Testis (tissue), 3 donors: ENCODE measurements around the gene FBXL13. TPM values are rescaled to one million over a fixed set of nuclear protein-coding genes. Genes with fewer than 3 reads are reported as not detected.

Source experiments
- DNase-seq: peaks from one replicate; pipeline ENCODE4 v3.0.0-alpha.2; 2019
- H3K27ac ChIP-seq, 2 donors: fragments of 200-600 bp; sonication (generic); one replicate each; pipeline ENCODE4 v1.5.1; 2019
- H3K27me3 ChIP-seq: fragments of 200-600 bp; sonication (generic); one replicate; pipeline ENCODE4 v1.5.1; 2019
- H3K36me3 ChIP-seq: fragments of 200-600 bp; sonication (generic); one replicate; pipeline ENCODE4 v1.5.1; 2017; ENCODE audit warnings: low read depth; ENCODE audit errors: missing control alignments
- H3K4me1 ChIP-seq: fragments of 200-600 bp; sonication (generic); one replicate; pipeline ENCODE4 v1.5.1; 2019
- H3K4me3 ChIP-seq, 2 donors: fragments of 200-600 bp; sonication (generic); one replicate each; pipeline ENCODE4 v1.5.1; 2017 to 2019
- H3K9me3 ChIP-seq: fragments of 200-600 bp; sonication (generic); one replicate; pipeline ENCODE4 v1.5.1; 2017
- CTCF ChIP-seq, 3 experiments: fragments of 450-650 bp in 2 of 3; fragments of 200-600 bp in 1 of 3; sonication (generic) in 1 of 3; IDR thresholded peaks; one replicate each; pipeline ENCODE4 v1.5.1; 2016 to 2019; ENCODE audit warnings: antibody characterized with exemption in 3 of 3, mild to moderate bottlenecking in 2 of 3, moderate library complexity in 1 of 3
- POLR2A ChIP-seq: fragments of 450-650 bp; IDR thresholded peaks from one replicate; pipeline ENCODE4 v1.6.1; 2017; ENCODE audit warnings: antibody characterized with exemption, mild to moderate bottlenecking, moderate library complexity
- WGBS, 2 donors: methylation state at CpG; one replicate each; pipeline ENCODE4 v1.1.5; 2018; 5-methylcytosine and 5-hydroxymethylcytosine counted together
- intact Hi-C: fragments of 100-400 bp; cut with DNase I; formaldehyde crosslinking; loops from one replicate; pipeline ENCODE4 v1.15.1; 2023; ENCODE audit warnings: low total_unique reads
- polyA plus RNA-seq: library from polyadenylated mRNA; stranded (reverse); fragments of 350-450 nt; fragmentation: Illumina TruSeq; extraction: RNeasy Lipid Tissue Mini Kit (QIAGEN cat#74804); gene quantifications from one replicate; pipeline ENCODE4 v1.2.3, GENCODE V29; 2014; ENCODE audit warnings: low read depth, low replicate concordance; ENCODE audit not compliant: insufficient read depth
- total RNA-seq, 2 donors: library from RNA; depleted of rRNA; stranded (reverse); fragments of >200 nt; gene quantifications; one replicate each; pipeline ENCODE4 v1.2.3, GENCODE V29; 2016

FBXL13 gene
- total and polyA plus RNA-seq, 3 donors from 2014 or later: 21.1 to 38.8 (median 28.6) TPM

DNA sequence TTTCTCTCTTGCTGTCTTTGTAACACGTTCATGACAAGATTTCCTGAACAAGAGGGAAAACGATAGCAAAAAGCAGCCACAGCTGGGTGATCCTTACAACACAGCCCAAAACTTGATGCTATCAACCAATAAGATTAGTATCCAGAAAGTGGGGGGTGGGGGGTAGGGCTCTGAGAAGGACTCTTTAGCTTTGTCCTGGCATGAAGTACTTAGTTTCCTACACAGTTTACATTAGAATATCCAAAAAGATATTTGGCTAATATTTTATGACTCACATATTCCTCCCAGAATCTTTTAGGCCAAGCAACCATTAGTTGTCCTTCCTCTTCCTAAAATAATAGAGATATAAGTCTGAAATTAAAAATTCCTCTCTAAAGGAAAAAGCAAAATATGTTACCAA lies 184.7 kb downstream of the FBXL13 start:
- WGBS, 2 donors: 75 to 84% methylated on average over 2 of the region's 2 CpGs
- Histone ChIP-seq H3K4me1 (peaks cover 7% of the 10 kb centered on the region), H3K9me3 (no peaks in the 10 kb centered on the region), H3K27ac (no peak overlapping the region), H3K27me3 (no peaks in the 10 kb centered on the region), H3K4me3 (no peak overlapping the region), H3K36me3 (no peaks in the 10 kb centered on the region)
- no peak for DNase-seq
- no peak for TF ChIP-seq CTCF (IDR thresholded peaks at IDR 0.05)
- no peak for TF ChIP-seq POLR2A
- intact Hi-C loops: no loop called here

GRCh38 chr7:102888561-102889233 lies 185.9 kb downstream of the FBXL13 start:
- Histone ChIP-seq H3K27me3 (no peaks in the 10 kb centered on the region), H3K27ac (no peak overlapping the region), H3K4me3 (no peak overlapping the region), H3K4me1 (peaks cover 7% of the 10 kb centered on the region), H3K36me3 (no peaks in the 10 kb centered on the region), H3K9me3 (no peaks in the 10 kb centered on the region)
- no peak for TF ChIP-seq CTCF (IDR thresholded peaks at IDR 0.05)
- TF ChIP-seq POLR2A: no peak
- intact Hi-C loops: no loop called here
- WGBS, 2 donors: 86 to 89% methylated on average over 3 of the region's 3 CpGs
- no peak for DNase-seq

GRCh38 chr7:102883098-102883860 lies 191.3 kb downstream of the FBXL13 start:
- Histone ChIP-seq H3K9me3 (no peaks in the 10 kb centered on the region), H3K4me3 (no peak overlapping the region), H3K36me3 (no peaks in the 10 kb centered on the region), H3K27ac (no peak overlapping the region), H3K27me3 (no peaks in the 10 kb centered on the region), H3K4me1 (no peaks in the 10 kb centered on the region)
- intact Hi-C loops: no loop called here
- DNase-seq: no peak
- TF ChIP-seq CTCF (IDR thresholded peaks at IDR 0.05) (no peak), POLR2A (no peak)
- WGBS, 2 donors: 86 to 88% methylated on average over 6 of the region's 6 CpGs

GRCh38 chr7:102875700-102876295 lies 198.8 kb downstream of the FBXL13 start:
- intact Hi-C loops: no loop called here
- no peaks in the 10 kb centered on the region for H3K9me3 ChIP-seq
- H3K27ac ChIP-seq: no peak overlapping the region
- H3K4me3 ChIP-seq: no peak overlapping the region
- 90 to 93% methylated on average over 3 of the region's 3 CpGs for WGBS, 2 donors
- no peaks in the 10 kb centered on the region for H3K36me3 ChIP-seq
- no peak for DNase-seq
- H3K27me3 ChIP-seq: no peaks in the 10 kb centered on the region
- no peaks in the 10 kb centered on the region for H3K4me1 ChIP-seq
- TF ChIP-seq POLR2A (no peak), CTCF (IDR thresholded peaks at IDR 0.05) (no peak)
